Measurements from ENCODE around the gene AGXT.

Gene AGXT

GRCh38 chr2:240869109-240869955, 708 bp downstream of the AGXT start:
- no peak for DNase-seq (ENCODE audit: low spot score)

GRCh38 chr2:240869956-240870875, 1.6 kb downstream of the AGXT start:
- no peak for DNase-seq (ENCODE audit: low spot score)

DNA sequence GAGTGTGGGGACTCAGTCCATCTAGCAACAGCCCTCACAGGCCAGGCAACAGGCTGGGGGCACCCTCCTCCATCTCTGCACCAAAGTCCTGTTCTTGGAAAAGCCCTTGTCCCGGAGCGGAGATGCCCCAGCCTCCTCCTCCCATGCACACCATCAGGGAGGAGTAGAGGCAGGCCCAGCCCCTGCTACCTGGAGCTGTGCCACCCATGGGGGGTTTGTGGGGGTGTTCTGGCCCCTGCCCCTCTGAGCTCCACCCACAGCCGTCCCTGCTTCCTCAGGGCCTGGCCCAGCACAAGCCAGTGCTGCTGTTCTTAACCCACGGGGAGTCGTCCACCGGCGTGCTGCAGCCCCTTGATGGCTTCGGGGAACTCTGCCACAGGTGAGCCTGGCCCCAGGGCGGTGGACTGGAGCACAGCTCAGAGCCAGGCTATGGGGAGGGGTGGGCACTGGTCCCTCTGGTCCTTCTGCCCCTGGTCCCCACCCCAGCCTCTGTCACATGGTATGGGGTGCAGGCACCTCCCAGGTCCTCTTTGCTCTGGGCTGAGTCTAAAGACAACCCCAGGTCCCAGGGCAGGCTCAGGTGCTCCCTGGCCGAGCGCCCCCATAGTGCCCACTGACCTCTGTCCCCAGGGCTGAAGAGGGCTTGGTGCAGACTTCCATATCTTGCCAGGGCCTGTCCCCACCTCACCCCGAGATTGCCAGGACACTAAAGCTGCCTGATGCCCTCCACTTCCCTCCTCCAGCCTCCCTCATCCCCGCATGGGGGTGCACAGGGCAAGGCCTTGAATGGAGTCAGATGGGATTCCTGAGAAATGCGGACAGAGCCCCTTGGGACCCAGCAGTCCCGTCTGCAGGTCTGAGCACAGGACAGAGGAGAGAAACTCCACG, 2.7 kb downstream of the AGXT start:
- no peak for DNase-seq (ENCODE audit: low spot score)

GRCh38 chr2:240872317-240873097, 3.9 kb downstream of the AGXT start:
- no peak for DNase-seq (ENCODE audit: low spot score)

GRCh38 chr2:240873098-240873788, 4.6 kb downstream of the AGXT start:
- DNase-seq (ENCODE audit: low spot score) = no peak

DNA sequence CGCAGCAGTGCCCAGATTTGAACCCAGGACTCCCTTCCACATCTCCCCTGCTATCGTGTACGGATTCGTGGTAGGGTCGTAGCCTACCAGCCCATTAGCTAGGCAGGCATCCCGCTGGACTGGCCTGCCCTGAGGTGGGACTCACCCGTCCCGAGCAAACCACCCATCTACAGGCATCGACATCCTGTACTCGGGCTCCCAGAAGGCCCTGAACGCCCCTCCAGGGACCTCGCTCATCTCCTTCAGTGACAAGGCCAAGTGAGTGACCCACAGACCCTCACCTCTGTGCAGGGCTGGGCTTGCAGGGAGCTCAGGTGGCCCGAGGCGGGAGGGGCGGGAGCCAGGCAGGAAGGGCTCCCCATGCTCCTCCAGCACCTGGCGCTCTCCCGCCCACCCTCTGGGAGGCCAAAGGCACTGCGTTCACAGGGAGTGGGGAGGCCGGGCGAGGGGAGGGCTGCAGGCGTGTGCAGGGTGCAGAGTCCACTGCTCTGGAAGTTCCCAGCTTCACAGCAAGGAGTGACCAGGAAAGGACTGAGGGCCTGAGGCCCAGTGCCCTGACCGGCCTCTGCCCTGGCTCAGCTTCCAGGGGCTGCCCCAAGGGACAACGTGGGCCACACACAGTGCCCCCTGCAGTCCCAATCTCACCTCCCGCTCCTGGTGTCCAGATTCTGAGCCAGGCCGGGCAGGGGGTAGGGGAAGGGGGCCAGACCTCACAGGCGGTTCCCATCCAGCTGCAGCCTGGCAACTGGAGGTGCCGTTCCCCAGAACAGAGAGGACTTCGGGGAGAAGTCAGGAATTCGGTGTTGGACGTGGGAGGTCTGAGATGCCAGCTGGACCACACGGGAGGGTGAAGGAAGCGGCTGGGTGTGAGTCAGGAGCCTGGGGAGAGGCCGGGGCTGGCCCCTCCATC, 5.4 kb downstream of the AGXT start:
- no peak for DNase-seq (ENCODE audit: low spot score)

DNA sequence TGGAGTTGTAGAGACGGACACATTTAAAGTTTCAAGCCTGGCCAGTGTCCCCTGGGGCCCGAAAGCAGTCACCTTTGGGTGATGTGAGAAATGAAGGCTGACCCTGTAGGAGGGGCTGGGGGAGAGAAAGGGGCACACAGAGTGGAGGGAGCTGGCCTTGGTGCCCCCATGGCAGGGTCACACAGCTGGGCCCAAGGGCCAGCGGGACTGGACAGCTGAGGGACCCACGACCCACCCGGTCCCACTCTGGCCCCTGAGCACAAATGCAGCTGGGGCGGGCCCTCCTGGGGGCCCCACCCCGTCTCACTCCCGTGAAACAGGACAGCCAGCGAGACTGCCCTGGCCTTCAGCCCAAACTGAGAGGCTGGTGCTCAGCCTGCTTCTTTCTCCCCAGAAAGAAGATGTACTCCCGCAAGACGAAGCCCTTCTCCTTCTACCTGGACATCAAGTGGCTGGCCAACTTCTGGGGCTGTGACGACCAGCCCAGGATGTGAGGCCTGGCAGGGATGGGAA, 6.1 kb downstream of the AGXT start:
- no peak for DNase-seq (ENCODE audit: low spot score)

- no peak for DNase-seq (ENCODE audit: low spot score)
These were observed 6.8 kb downstream of the AGXT start for GRCh38 chr2:240875228-240876034.

GRCh38 chr2:240876035-240876474, 7.4 kb downstream of the AGXT start:
- no peak for DNase-seq (ENCODE audit: low spot score)

DNA sequence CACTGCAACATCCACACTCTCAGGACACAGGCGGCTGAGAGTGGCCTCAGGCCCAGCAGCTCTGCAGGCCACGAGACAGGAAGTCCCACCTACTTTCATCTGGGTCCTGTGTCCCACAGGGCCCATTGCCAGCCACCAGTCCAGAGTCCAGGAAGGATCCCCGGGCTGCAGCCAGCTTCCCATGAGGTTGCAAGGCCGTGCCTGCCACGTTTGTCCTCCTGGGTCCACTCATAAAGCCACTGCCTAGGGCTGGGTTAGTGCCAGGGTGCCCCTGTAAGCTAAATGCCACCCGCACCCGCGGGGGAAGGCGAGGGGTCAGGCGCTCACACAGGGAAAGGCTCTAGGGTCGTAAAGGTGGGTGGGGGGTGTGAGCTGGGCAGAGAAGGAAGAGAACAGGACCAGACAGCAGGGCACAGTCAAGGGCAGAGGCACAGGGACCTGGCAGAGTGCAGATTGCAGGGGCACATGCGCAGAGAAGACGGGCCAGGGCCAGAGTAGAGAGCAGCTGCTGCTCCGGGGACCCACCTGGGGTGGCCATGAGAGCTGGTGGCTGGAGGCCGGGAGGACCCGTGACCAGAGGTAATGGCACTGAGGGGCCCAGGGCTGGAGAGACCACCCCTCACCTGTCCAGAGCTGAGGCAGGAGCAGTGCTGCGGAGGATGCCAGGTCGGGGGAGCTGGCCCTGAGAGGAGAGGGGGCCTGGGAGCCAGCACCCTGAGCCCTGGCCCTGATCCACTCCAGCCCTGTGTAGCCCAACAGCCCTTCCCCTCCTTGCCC, 8.0 kb downstream of the AGXT start:
- no peak for DNase-seq (ENCODE audit: low spot score)

DNA sequence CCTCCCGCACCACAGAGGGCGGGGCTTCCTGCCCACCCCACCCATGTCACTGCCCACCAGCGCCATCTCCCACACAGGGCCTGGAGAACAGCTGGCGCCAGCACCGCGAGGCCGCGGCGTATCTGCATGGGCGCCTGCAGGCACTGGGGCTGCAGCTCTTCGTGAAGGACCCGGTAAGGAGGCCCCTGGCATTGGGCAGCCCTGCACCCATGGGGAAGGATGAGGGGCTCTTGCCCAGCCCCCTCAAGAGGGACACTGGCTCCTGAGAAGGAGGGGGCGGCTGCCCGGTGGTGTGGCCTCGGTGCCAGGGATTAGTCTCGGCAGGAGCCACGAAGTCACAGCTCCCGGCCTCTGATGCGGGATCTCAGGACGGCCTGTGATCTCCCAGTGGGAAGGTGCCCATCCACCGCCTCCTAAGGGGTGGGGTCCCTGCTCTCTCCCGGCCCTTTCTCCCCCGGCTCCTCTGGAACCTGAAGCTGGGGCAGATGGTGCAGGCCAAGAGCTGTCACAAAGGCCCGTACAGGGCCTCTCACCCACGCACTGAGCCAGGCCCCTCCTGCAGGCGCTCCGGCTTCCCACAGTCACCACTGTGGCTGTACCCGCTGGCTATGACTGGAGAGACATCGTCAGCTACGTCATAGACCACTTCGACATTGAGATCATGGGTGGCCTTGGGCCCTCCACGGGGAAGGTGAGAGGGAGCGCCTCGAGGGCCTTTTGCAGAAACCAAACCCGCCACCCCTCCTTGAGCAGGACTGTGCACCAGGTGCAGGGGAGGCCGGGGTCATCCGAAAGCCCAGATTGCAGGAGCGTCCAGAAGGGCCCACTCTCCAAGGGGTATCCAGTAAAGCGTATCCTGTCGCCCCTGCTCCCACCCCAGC, 9.1 kb downstream of the AGXT start:
- DNase-seq (ENCODE audit: low spot score) = no peak

- no peak for DNase-seq (ENCODE audit: low spot score)
These were observed 9.8 kb downstream of the AGXT start for GRCh38 chr2:240878341-240878936.

GRCh38 chr2:240879105-240879504, 10.5 kb downstream of the AGXT start:
- DNase-seq (ENCODE audit: low spot score) = no peak

- DNase-seq (ENCODE audit: low spot score) = no peak
These were observed 13.3 kb downstream of the AGXT start for GRCh38 chr2:240881913-240882312.

DNA sequence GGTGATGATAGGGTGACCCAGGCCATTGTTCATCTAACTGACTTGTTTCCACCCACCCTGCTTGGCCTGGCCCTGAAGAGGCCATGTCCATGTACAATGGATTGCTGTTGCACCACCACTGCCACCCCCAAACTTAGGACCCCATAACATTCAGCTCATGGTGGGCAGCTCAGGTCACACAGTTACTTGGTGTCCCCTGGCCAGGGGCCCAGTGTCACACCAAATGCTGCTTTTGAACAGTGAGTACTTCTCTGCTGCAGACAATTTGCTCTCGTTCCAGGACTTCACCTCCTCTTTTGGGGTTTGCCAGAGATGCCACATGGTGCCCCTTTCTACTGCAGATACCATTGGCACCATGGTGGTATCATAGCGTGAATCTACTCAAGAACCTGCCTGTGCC, 15.6 kb downstream of the AGXT start:
- DNase-seq (ENCODE audit: low spot score) = no peak

GRCh38 chr2:240884745-240885144, 16.1 kb downstream of the AGXT start:
- no peak for DNase-seq (ENCODE audit: low spot score)
